GM19324 (cell line): ENCODE results near the gene ABHD16A.
A peak's percentile ranks its signal among the peaks of the same experiment; 100 is the strongest.

Experiments used
- ATAC-seq: cut with Tn5 transposase; IDR thresholded peaks from one replicate; pipeline ENCODE4 v1.9.1; 2021; ENCODE audit warnings: mild to moderate bottlenecking, moderate library complexity; ENCODE audit not compliant: unreplicated experiment, low FRiP score

ABHD16A gene

GRCh38 chr6:31691078-31691463, 12.1 kb downstream of the ABHD16A start:
- ATAC-seq: no peak

- no peak for ATAC-seq
These were observed 12.7 kb downstream of the ABHD16A start for GRCh38 chr6:31690231-31691077.

GRCh38 chr6:31689249-31690110, 13.6 kb downstream of the ABHD16A start:
- ATAC-seq: no peak

- no peak for ATAC-seq
These were observed 15.0 kb downstream of the ABHD16A start for GRCh38 chr6:31687860-31688693.

- no peak for ATAC-seq
These were observed 15.8 kb downstream of the ABHD16A start for GRCh38 chr6:31687321-31687720.

DNA sequence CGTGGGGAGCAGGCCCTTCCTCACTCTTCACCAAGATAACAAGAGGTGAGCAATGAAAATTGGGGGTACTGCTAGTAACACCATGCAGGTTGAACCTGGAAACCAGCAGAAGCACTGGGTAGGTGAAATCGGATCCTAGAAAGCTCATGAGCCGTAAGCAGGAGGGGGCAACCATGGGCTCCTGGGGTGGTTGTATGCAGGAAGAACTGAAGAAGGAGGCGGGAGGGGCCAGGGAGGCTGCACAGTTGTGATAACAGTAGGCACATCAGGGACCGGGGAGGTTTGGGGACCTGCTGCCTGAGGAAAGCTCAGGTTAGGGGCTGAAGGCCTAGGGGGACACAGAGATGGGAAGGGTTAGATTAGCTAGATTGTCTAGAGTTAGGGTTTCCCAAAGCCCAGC, 16.6 kb downstream of the ABHD16A start:
- ATAC-seq: no peak

- ATAC-seq: no peak
These were observed 19.5 kb downstream of the ABHD16A start for GRCh38 chr6:31683591-31683990.

DNA sequence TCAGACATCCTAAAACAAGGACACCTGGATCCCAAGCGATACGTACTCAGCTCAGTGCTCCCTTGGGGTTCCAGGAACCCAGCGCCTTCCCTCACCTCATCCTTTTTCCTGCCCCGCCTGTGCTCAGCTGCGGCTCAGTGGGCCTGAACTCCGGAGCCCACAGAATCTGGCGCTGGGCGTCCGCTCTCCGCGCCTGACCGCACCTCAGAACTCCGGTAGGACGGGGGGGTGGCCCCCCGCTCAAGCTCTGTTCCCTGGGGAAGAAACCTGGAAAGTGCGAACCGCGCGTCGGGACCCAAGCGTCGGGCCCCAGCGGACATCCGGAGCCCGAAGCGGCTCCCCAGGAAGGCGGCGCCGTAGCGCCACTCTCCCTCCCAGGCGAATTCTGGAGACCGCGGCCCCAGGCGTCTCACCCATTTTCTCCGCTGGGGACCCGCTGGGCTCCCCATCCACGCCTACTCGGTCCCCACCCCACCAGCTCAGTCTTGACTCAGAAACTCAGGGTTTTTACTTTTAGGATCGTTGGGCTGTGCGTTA, 21.9 kb downstream of the ABHD16A start:
- ATAC-seq: no peak

DNA sequence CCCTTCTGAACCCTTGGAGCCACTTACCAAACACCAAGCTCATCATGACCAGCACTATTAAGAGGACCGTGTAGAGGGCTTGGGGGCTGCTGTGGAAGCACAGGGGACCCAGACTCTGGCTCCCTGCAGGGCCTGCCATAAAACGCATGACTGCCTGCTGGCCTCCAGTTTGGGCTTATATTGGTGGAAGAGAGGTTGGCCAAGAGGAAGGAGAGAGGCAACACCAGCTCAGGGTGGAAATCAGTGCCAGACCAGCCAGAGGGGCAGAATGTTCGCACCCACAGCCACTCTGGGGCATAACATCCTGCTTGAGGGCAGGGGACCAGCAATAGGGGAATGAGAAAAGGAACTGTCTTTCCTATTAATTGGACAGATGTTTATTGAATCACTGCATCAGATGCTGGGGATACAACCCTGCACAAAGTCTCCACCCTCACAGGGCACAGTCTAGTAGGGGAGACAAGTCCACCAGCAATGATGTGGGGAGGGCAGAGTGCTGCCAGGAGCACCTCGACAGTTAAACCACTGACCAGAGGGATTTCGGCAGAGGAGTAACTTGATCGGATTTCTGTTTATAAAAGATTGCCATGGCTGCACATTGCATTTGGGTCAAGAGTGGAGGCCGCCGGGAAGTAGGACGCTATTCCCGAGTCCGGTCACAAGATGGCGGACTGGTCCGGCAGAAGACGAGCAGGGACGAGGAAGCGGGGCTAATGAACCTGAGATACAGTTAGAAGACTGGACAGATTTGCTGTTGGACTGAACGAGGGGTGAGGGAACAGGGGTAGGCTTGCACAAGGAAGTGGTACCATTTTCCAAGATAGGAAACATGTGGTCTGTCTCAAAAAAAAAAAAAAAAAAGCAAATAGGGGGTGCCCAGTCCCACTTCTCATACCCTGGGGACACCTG, 22.6 kb downstream of the ABHD16A start, which contains the start of gene LY6G5C:
TSS of gene LY6G5C (minus strand) at position 842 of the 909 bp plus-strand sequence. CDS start at position 148, 694 bp downstream.
- no peak for ATAC-seq

- ATAC-seq: no peak
These were observed 25.2 kb downstream of the ABHD16A start for GRCh38 chr6:31677955-31678354.

GRCh38 chr6:31676904-31677303, 26.2 kb downstream of the ABHD16A start:
- no peak for ATAC-seq

DNA sequence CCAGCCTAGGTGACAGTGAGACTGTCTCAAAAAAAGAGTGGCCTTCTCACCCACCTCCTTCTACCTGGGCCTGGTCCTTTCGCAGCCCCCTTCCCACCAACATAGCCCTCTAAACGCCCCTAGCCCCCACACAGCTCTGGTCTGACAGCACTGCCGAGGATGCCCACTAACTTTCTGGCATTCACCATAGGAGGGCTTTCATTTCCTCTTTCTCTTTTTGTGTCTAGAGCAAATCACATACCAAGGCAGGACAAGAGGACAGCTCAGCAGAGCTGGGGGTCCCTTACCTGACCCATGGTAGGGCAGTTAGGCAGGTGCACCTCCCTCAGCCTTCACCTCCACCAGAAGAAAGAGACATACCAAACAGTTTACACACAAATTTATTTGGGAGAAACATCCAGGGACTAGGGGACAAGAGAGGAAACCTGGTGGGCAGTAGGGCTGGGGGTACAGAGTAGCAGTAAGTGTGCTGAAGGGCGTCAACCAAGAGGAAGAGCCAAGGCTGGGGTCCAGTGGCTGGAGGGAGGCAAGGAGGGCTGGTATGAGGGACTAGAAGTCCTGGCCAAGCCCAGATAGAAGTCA, 26.7 kb downstream of the ABHD16A start:
- no peak for ATAC-seq

GRCh38 chr6:31669676-31670075, 33.4 kb downstream of the ABHD16A start, which contains the start of gene LY6G5B:
Gene LY6G5B (plus strand): TSS chr6:31669976. CDS start chr6:31670951, 975 bp downstream.
- ATAC-seq: no peak

DNA sequence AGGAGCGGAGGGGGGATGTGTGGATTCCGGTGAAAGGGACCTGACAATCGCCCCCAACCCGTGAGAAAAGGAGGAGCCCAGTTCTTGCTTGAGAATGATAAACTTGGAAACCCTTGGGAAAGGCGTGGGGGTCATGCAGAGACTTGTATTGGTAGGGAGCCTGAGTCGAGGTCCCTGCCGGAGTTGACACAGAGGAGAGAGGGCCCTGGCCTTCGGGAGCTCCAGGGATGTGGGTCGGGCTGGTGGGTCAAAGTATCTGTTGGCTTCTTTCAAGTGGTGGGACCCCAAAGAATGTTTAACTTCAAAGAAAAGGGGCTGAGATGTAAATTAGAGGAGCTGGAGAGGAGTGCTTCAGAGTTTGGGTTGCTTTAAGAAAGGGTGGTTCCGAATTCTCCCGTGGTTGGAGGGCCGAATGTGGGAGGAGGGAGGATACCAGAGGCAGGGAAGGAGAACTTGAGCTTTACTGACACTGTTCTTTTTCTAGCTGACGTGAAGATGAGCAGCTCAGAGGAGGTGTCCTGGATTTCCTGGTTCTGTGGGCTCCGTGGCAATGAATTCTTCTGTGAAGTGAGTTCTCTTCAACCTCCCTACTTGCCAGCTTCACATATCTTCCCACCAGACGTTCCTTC, 36.7 kb downstream of the ABHD16A start:
- ATAC-seq: no peak

DNA sequence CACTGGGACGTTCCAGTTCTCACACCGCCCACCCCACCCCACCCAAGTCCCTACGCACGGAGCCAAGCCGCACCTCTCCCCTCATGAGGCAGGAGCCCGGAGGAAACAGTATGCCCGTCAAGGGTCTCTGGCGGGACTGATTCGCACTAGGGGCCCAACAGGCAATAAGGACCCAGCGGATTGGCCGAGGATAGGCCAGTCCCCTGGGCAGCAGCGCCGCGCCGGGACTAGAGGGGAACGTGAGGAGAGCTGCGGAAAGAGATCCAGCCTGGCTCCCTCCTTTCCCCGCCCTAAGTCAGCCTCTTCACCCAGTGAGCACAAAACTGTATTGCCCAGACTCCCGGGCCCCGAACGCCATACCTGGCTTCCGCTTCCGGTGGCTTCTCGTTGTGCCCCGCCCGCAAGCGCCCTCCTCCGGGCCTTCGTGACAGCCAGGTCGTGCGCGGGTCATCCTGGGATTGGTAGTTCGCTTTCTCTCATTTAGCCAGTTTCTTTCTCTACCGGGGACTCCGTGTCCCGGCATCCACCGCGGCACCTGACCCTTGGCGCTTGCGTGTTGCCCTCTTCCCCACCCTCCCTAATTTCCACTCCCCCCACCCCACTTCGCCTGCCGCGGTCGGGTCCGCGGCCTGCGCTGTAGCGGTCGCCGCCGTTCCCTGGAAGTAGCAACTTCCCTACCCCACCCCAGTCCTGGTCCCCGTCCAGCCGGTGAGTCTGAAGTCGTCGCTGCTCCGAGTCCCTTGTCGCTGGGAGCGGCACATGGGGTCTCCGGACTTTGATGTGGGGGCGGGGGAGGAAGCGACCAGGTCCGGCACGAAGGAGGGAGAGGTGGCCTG, 37.4 kb downstream of the ABHD16A start, which contains the start of gene CSNK2B:
TSS of gene CSNK2B (plus strand) at position 580 of the 836 bp plus-strand sequence. CDS start 752 bp downstream, outside the sequence.
- ATAC-seq: peak; percentile 85

GRCh38 chr6:31664790-31665500, 38.2 kb downstream of the ABHD16A start, which contains the start of gene GPANK1:
Gene GPANK1 (minus strand): TSS chr6:31664997. CDS start chr6:31664478, 519 bp downstream.
- peak; percentile 28 for ATAC-seq
